ENCODE measurements around the gene SPDYE6.
"Not testable (repeated sequence)": the region's sequence is repeated elsewhere in the genome, so short reads cannot be mapped to it uniquely, and the experiment has no call there.

Gene SPDYE6

DNA sequence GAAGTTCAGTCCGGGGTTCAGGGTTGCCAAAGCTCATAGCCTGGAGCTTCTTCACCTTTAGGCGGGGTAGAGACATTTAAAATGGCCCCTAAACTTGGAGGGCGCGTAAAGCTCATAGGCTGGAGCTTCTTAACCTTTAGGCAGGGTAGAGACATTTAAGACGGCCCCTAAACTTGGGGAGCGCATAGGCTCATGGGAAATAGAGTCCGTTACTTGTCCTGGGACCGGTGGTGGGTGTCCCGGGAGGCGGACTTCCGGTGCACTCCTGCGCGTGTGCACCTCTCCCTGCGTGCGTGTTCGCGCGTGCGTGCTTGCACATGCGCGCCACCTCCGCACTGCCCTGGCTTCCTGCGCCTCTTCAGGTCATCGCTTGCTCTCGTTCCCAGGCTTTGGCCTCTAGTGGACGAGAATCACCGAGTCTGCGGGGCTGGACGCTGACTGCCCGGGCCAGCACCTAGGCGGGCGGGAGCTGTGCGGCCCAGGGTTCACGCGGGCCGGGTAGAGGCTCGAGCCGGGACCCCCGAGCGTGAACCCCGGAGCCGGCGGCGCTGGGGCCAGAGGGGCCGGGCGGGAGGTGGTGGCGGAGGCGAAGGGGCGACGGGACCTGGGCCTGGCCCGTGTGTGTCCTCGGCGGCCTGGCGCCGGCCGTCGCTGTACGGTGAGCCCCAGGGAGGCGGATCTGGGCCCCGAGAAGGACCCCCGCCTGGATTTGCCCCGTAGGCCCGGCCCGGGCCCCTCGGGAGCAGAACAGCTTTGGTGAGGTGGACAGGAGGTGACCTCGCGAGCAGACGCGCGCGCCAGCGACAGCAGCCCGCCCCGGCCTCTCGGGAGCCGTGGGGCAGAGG is 7.5 kb upstream of the SPDYE6 start:
- peak; percentile 92 to 95 for DNase-seq

DNA sequence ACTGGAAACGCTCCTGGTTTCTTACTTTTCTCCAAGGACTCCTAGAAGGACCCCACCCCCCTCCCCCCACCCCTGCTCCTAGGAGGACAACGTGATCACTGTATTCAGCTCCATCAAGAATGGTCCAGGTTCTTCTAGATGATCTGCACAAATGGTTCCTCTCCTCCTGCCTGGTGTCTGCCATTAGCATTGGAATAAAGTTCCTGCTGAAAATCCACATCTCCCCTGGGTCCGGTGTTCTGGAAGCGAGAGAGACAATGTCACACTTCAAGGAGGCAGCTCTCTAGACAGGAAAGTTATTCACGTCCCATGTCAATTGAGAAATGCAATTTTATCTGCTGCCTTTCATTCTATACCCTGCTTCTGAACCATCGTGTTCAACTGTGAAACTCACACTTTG is 9.3 kb downstream of the SPDYE6 start:
- DNase-seq: not testable (repeated sequence)

DNA sequence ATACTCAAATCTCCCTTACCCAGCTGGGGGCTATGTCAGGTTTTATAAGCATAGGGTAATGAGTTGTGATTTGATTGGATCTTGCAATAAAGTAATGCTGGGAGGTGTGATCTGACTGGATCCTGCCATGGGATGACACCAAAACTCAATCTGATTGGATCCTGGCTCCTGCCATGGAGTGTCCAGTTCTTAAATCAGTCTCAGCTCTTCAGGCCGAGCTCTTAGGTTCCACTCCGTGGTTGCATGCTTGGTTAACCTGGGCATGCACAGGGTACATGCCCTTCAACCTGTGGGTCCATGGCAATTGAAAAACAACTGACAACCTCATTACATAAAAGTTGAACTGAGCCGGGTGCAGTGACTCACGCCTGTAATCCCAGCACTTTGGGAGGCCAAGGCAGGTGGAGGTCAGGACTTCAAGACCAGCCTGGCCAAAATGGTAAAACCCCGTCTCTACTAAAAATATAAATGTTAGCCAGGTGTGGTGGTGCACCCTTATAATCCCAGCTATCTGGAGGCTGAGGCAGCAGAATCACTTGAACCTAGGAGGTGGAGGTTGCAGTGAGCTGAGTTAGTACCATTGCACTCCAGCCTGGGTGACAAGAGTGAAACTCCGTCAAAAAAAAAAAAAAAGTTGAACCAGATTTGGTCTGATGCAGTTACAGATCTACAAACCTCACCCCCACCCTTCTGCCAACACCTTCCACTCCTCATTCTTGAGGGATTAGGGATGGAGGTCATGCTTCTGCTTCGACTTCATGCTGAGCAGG is 15.5 kb downstream of the SPDYE6 start:
- not testable (repeated sequence) for DNase-seq

DNA sequence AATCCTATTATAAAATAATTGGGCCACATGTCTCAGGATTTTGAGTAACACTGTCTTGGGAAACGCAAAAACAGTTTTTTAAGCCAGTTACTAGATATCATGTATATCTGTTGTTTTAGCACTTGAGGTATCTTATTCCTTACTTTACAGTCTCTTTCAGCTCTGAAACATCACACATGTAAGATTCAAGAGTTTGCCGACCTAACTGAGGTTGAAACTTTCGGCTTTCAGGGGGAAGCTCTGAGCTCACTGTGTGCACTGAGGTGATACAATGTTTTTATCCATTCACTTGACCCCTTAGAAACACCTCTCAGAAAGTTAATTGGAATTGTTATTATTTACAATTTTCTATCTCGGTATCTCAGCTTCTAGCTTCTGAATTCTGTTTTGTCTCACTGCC is 18.8 kb downstream of the SPDYE6 start:
- not testable (repeated sequence) for DNase-seq

GRCh38 chr7:102337002-102337401 is 19.2 kb downstream of the SPDYE6 start:
- DNase-seq: not testable (repeated sequence)

- DNase-seq: not testable (repeated sequence)
These were observed 20.7 kb downstream of the SPDYE6 start for GRCh38 chr7:102335574-102335973.

GRCh38 chr7:102330666-102331460 is 25.4 kb downstream of the SPDYE6 start:
- not testable (repeated sequence) for DNase-seq

- DNase-seq: not testable (repeated sequence)
These were observed 26.9 kb downstream of the SPDYE6 start for GRCh38 chr7:102329366-102329765.

- not testable (repeated sequence) for DNase-seq
These were observed 27.4 kb downstream of the SPDYE6 start for GRCh38 chr7:102328863-102329262.

- DNase-seq: not testable (repeated sequence)
These were observed 29.1 kb downstream of the SPDYE6 start for GRCh38 chr7:102327183-102327582.

- DNase-seq: no peak
These were observed 29.9 kb downstream of the SPDYE6 start for GRCh38 chr7:102326157-102326889.

- DNase-seq: not testable (repeated sequence)
These were observed 31.1 kb downstream of the SPDYE6 start for GRCh38 chr7:102325106-102325505.

DNA sequence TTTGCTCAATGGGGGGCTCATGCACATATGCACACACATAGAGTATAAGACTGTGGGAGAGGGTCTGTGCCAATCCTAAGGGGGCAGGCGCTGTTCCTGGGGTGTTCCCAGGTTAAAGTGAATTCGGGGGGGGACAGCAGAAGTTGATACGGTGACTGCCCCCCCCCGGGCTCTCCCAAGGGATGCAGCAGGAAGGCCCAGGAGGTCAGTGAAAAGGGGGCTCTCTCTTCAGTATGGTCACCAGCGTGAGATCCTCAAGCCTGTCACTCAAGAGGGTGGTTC is 32.4 kb downstream of the SPDYE6 start:
- DNase-seq: no peak

GRCh38 chr7:102322202-102322715 is 34.0 kb downstream of the SPDYE6 start:
- no peak for DNase-seq

GRCh38 chr7:102321351-102322201 is 34.7 kb downstream of the SPDYE6 start:
- peak in 1 of 2 experiments; percentile 20 for DNase-seq

GRCh38 chr7:102320601-102321350 is 35.5 kb downstream of the SPDYE6 start:
- DNase-seq: no peak

DNA sequence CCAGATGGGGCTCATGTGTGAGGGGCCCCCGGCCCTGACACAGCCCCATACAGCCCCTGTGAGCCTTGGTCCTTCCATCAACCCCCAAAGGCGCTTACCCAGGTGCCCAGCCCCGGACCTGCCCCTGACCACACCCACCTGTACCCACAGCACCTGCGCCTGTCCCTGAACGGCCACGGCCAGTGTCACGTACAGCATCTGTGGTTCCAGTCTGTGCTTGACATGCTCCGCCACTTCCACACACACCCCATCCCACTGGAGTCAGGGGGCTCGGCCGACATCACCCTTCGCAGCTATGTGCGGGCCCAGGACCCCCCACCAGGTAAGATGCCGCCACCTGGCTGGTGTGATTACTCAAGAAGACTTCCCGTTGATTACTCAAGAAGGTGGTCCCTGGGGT is 36.1 kb downstream of the SPDYE6 start:
- DNase-seq: no peak

DNA sequence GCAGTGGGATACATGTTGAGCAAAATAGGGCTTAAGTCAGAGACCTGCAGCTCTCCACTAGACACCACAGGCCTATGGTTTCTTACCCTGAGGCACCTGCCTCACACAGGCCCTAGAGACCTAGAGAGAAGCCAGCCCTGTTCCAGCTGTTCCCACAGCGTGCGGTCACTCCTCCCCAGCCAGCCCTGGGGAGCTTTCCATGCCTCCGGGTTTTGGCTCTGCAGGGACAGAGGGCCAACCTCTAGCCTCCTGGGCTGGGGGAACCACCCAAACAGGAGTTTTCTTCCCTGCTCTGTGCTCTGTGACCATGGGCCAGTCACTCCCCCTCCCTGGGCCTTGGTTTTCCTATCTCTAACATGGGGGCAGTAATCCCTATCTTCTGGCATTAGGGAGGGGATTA is 36.6 kb downstream of the SPDYE6 start:
- no peak for DNase-seq

- DNase-seq: no peak
These were observed 37.7 kb downstream of the SPDYE6 start for GRCh38 chr7:102318482-102318971.
